Esophagus squamous epithelium (tissue), 5 donors: ENCODE measurements around the gene BICDL2. TPM values are rescaled to one million over a fixed set of nuclear protein-coding genes. Genes with fewer than 3 reads are reported as not detected.
"Not testable (repeated sequence)": the region's sequence is repeated elsewhere in the genome, so short reads cannot be mapped to it uniquely, and the experiment has no call there.

Experiments
- DNase-seq: peaks from one replicate; lab custom pipeline; 2025; lab: John Stamatoyannopoulos, UW
- H3K27ac ChIP-seq, 4 donors: fragments of 200-600 bp; sonication (generic); one replicate each; pipeline ENCODE4 v1.5.1; 2016 to 2019; ENCODE audit warnings: mild to moderate bottlenecking in 1 of 4
- H3K27me3 ChIP-seq, 4 donors: fragments of 200-600 bp; sonication (generic); 1 replicate in 3 of 4; 2 replicates in 1 of 4; pipeline versions ENCODE4 v1.5.1 to v1.6.0; 2017 to 2021; ENCODE audit warnings: antibody characterized with exemption in 1 of 4
- H3K36me3 ChIP-seq, 3 donors: fragments of 200-600 bp; sonication (generic); one replicate each; pipeline ENCODE4 v1.5.1; 2016 to 2019
- H3K4me1 ChIP-seq, 3 donors: fragments of 200-600 bp; sonication (generic); one replicate each; pipeline ENCODE4 v1.5.1; 2017 to 2019
- H3K4me3 ChIP-seq, 4 donors: fragments of 200-600 bp; sonication (generic); 1 replicate in 3 of 4; 2 replicates in 1 of 4; pipeline ENCODE4 v1.5.1; 2016 to 2019; ENCODE audit warnings: mild to moderate bottlenecking in 2 of 4, moderate library complexity in 1 of 4
- H3K9me3 ChIP-seq, 3 donors: fragments of 200-600 bp; sonication (generic); one replicate each; pipeline ENCODE4 v1.5.1; 2016 to 2019
- CTCF ChIP-seq, 6 experiments: fragments of 450-650 bp in 4 of 6; fragments of 200-600 bp in 2 of 6; sonication (generic) in 2 of 6; IDR thresholded peaks; one replicate each; pipeline ENCODE4 v1.5.1; 2016 to 2019; ENCODE audit warnings: antibody characterized with exemption in 6 of 6, mild to moderate bottlenecking in 4 of 6, moderate library complexity in 4 of 6
- POLR2A ChIP-seq, 4 donors: fragments of 450-650 bp; IDR thresholded peaks; one replicate each; pipeline ENCODE4 v1.6.1; 2017; ENCODE audit warnings: antibody characterized with exemption in 4 of 4, mild to moderate bottlenecking in 4 of 4, moderate library complexity in 3 of 4
- WGBS, 2 donors: methylation state at CpG; one replicate each; pipeline ENCODE4 v1.1.5; 2018; 5-methylcytosine and 5-hydroxymethylcytosine counted together
- intact Hi-C: fragments of 100-400 bp; cut with DNase I; formaldehyde crosslinking; loops from one replicate; pipeline ENCODE4 v1.15.0; 2022
- total RNA-seq, 4 donors: library from RNA; depleted of rRNA; stranded (reverse); fragments of >200 nt; gene quantifications; one replicate each; pipeline ENCODE4 v1.1.0, GENCODE V29; 2016
- donor health status: DM: yes; HTN: yes; CAD: no.

Gene BICDL2
- total RNA-seq, 4 donors from 2014 or later, result 54.9 to 204 (median 96.4) TPM

- intact Hi-C loops, result loop anchor here (5.0 kb wide), 1 partner anchor 72 kb away; no protein-coding TSS in a partner anchor
- Histone ChIP-seq H3K27ac (no peak overlapping the region), H3K9me3 (no peaks in the 10 kb centered on the region), H3K4me1 (peaks cover 16 to 35% (median 16%) of the 10 kb centered on the region in 3 donors), H3K4me3 (no peak overlapping the region), H3K27me3 (peaks cover 0 to 31% (median 0%) of the 10 kb centered on the region in 4 donors), H3K36me3 (no peaks in the 10 kb centered on the region)
- TF ChIP-seq POLR2A (IDR thresholded peaks at IDR 0.05), result no peak
- TF ChIP-seq CTCF (IDR thresholded peaks at IDR 0.05), result no peak
- no peak for DNase-seq
- 67 to 76% methylated on average over 12 to 17 of the region's 17 CpGs for WGBS, 2 donors
These were observed 18.4 kb upstream of the BICDL2 start for GRCh38 chr16:3054965-3055733.

GRCh38 chr16:3053330-3053710, 16.6 kb upstream of the BICDL2 start:
- H3K27me3 ChIP-seq, result peaks cover 0 to 45% (median 0%) of the 10 kb centered on the region in 4 donors
- intact Hi-C loops, H3K27ac ChIP-seq, H3K4me3 ChIP-seq, DNase-seq, H3K9me3 ChIP-seq, H3K36me3 ChIP-seq: not testable (repeated sequence)
- H3K4me1 ChIP-seq, result peaks cover 5 to 17% (median 8%) of the 10 kb centered on the region in 3 donors
- no CpG with 5 or more reads among the region's 13 CpGs for WGBS, 2 donors

- H3K27ac ChIP-seq, H3K4me3 ChIP-seq, H3K9me3 ChIP-seq, intact Hi-C loops, H3K36me3 ChIP-seq, DNase-seq: not testable (repeated sequence)
- H3K27me3 ChIP-seq, result peaks cover 0 to 45% (median 0%) of the 10 kb centered on the region in 4 donors
- 17 to 100% methylated on average over 3 to 4 of the region's 12 CpGs for WGBS, 2 donors
- H3K4me1 ChIP-seq, result peaks cover 0 to 11% (median 2%) of the 10 kb centered on the region in 3 donors
These were observed 16.0 kb upstream of the BICDL2 start for GRCh38 chr16:3052571-3053329.

GRCh38 chr16:3051494-3051893, 14.8 kb upstream of the BICDL2 start:
- peaks cover 4 to 58% (median 7%) of the 10 kb centered on the region in 4 donors for H3K27me3 ChIP-seq
- no peaks in the 10 kb centered on the region for H3K9me3 ChIP-seq
- H3K36me3 ChIP-seq, result no peaks in the 10 kb centered on the region
- intact Hi-C loops, result no loop called here
- WGBS, 2 donors, result 36 to 53% methylated on average over 4 to 6 of the region's 9 CpGs
- H3K4me3 ChIP-seq, result no peak overlapping the region
- no peak for DNase-seq
- no peak overlapping the region for H3K27ac ChIP-seq
- H3K4me1 ChIP-seq, result peaks cover 5 to 15% (median 7%) of the 10 kb centered on the region in 3 donors
- no peak for TF ChIP-seq POLR2A (IDR thresholded peaks at IDR 0.05)
- no peak for TF ChIP-seq CTCF (IDR thresholded peaks at IDR 0.05)

GRCh38 chr16:3051009-3051408, 14.3 kb upstream of the BICDL2 start:
- no peak for DNase-seq
- no peak for TF ChIP-seq POLR2A (IDR thresholded peaks at IDR 0.05)
- TF ChIP-seq CTCF (IDR thresholded peaks at IDR 0.05), result no peak
- Histone ChIP-seq H3K27ac (no peak overlapping the region), H3K4me1 (peaks cover 8 to 20% (median 12%) of the 10 kb centered on the region in 3 donors), H3K9me3 (no peaks in the 10 kb centered on the region), H3K27me3 (peaks cover 7 to 63% (median 9%) of the 10 kb centered on the region in 4 donors), H3K4me3 (no peak overlapping the region), H3K36me3 (no peaks in the 10 kb centered on the region)
- 28 to 46% methylated on average over 4 of the region's 4 CpGs for WGBS, 2 donors
- intact Hi-C loops, result no loop called here

- H3K9me3 ChIP-seq, result no peaks in the 10 kb centered on the region
- WGBS, 2 donors, result 77 to 81% methylated on average over 5 of the region's 5 CpGs
- H3K36me3 ChIP-seq, result no peaks in the 10 kb centered on the region
- intact Hi-C loops, result no loop called here
- H3K27me3 ChIP-seq, result peaks cover 8 to 68% (median 11%) of the 10 kb centered on the region in 4 donors
- DNase-seq, result no peak
- no peak overlapping the region for H3K27ac ChIP-seq
- H3K4me1 ChIP-seq, result peaks cover 13 to 25% (median 17%) of the 10 kb centered on the region in 3 donors
- TF ChIP-seq CTCF (IDR thresholded peaks at IDR 0.05), result no peak
- no peak for TF ChIP-seq POLR2A (IDR thresholded peaks at IDR 0.05)
- no peak overlapping the region for H3K4me3 ChIP-seq
These were observed 13.7 kb upstream of the BICDL2 start for GRCh38 chr16:3050487-3050886.
